ENCODE measurements around the gene FPGS.

DNA sequence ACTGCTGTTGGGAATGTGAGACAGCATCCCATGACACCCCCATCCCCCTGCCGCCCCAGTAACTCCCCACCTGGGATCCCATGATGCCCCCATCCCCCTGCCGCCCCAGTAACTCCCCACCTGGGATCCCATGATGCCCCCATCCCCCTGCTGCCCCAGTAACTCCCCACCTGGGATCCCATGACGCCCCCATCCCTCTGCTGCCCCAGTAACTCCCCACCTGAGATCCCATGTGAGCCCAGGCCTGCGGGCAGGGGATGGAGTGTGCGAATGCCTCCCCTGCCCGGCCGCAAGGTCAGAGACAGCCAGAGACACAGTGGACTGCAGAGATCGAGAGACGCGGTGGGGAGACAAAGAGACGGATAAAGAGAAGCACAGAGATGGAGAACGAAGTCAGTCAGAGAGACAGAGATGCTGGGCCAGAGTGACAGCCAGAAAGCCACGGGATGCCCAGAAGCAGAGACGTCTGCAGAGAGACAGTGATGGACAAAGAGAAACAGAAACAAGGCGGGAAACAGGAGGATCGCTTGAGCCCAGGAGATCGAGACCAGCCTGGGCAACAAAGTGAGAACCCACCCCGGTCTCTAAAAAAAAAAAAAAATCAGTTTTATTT lies 25.2 kb upstream of the FPGS start:
- no peak for TF ChIP-seq EP300 (IDR thresholded peaks at IDR 0.05; ENCODE audit: low read depth)
- TF ChIP-seq, protein P1, sequence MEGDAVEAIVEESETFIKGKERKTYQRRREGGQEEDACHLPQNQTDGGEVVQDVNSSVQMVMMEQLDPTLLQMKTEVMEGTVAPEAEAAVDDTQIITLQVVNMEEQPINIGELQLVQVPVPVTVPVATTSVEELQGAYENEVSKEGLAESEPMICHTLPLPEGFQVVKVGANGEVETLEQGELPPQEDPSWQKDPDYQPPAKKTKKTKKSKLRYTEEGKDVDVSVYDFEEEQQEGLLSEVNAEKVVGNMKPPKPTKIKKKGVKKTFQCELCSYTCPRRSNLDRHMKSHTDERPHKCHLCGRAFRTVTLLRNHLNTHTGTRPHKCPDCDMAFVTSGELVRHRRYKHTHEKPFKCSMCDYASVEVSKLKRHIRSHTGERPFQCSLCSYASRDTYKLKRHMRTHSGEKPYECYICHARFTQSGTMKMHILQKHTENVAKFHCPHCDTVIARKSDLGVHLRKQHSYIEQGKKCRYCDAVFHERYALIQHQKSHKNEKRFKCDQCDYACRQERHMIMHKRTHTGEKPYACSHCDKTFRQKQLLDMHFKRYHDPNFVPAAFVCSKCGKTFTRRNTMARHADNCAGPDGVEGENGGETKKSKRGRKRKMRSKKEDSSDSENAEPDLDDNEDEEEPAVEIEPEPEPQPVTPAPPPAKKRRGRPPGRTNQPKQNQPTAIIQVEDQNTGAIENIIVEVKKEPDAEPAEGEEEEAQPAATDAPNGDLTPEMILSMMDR (IDR thresholded peaks at IDR 0.05), result no peak
